T-helper 17 cell (primary cell): Measurements from ENCODE around the gene CMTM1. TPM values are rescaled to one million over a fixed set of nuclear protein-coding genes. Genes with fewer than 3 reads are reported as not detected.
"Not testable (repeated sequence)": the region's sequence is repeated elsewhere in the genome, so short reads cannot be mapped to it uniquely, and the experiment has no call there.

Experiments
- ATAC-seq: fragments of 150-1000 bp; cut with Tn5 transposase; 2 replicates; pipeline ENCODE4 v1.10.0; 2021; ENCODE audit warnings: mild to moderate bottlenecking, moderate library complexity
- DNase-seq, 3 donors: peaks; one replicate each; pipeline versions ENCODE4 v3.0.0 to v3.0.0-alpha.2; 2020 to 2021
- H3K9me3 ChIP-seq: one replicate; pipeline ENCODE4 v1.7.0; 2013; ENCODE audit warnings: low read length, mild to moderate bottlenecking; ENCODE audit not compliant: control insufficient read depth, poor library complexity, severe bottlenecking
- H3K27ac Mint-ChIP-seq: one replicate; pipeline ENCODE4 v1.8.0; 2022; ENCODE audit warnings: mild to moderate bottlenecking, moderate library complexity, mixed read lengths
- H3K27me3 Mint-ChIP-seq: one replicate; pipeline ENCODE4 v1.8.0; 2022; ENCODE audit warnings: mixed read lengths
- H3K36me3 Mint-ChIP-seq: one replicate; pipeline ENCODE4 v1.8.0; 2022; ENCODE audit warnings: low read depth, mixed read lengths
- H3K4me1 Mint-ChIP-seq: one replicate; pipeline ENCODE4 v1.8.0; 2022; ENCODE audit warnings: mild to moderate bottlenecking, mixed read lengths
- H3K4me3 Mint-ChIP-seq: one replicate; pipeline ENCODE4 v1.8.0; 2022; ENCODE audit warnings: mild to moderate bottlenecking, moderate library complexity, mixed read lengths
- total RNA-seq, 4 donors: library from RNA in 2 of 4; stranded (reverse) in 2 of 4; gene quantifications; one replicate each; pipeline ENCODE4 v1.2.3 and lab custom pipeline; 2022 to 2026

Gene CMTM1
- total RNA-seq, 2 donors from 2014 or later = 3.3 to 3.6 TPM

GRCh38 chr16:66560107-66560506 is 6.1 kb upstream of the CMTM1 start:
- H3K9me3 ChIP-seq = no peaks in the 10 kb centered on the region
- Mint-ChIP-seq H3K4me3 (peak overlapping the region; percentile 71), H3K4me1 (peaks cover 75% of the 10 kb centered on the region), H3K27ac (peak overlapping the region; percentile 95), H3K27me3 (no peaks in the 10 kb centered on the region), H3K36me3 (peaks cover 19% of the 10 kb centered on the region)
- ATAC-seq = no peak
- DNase-seq = no peak

GRCh38 chr16:66561381-66562080 is 4.7 kb upstream of the CMTM1 start:
- Mint-ChIP-seq H3K36me3 (peaks cover 13% of the 10 kb centered on the region), H3K4me3 (peak overlapping the region; percentile 68), H3K4me1 (peaks cover 62% of the 10 kb centered on the region), H3K27me3 (no peaks in the 10 kb centered on the region), H3K27ac (peak overlapping the region; percentile 95)
- ATAC-seq (peak; percentile 45), DNase-seq (no peak)
- H3K9me3 ChIP-seq = no peaks in the 10 kb centered on the region

GRCh38 chr16:66562409-66562808 is 3.8 kb upstream of the CMTM1 start:
- peaks cover 12% of the 10 kb centered on the region for H3K36me3 Mint-ChIP-seq
- no peaks in the 10 kb centered on the region for H3K9me3 ChIP-seq
- DNase-seq (no peak), ATAC-seq (peak; percentile 72)
- no peaks in the 10 kb centered on the region for H3K27me3 Mint-ChIP-seq
- peak overlapping the region; percentile 95 for H3K27ac Mint-ChIP-seq
- peaks cover 60% of the 10 kb centered on the region for H3K4me1 Mint-ChIP-seq
- H3K4me3 Mint-ChIP-seq = peak overlapping the region; percentile 73

- no peak for ATAC-seq
- Mint-ChIP-seq H3K4me1 (peaks cover 55% of the 10 kb centered on the region), H3K27ac (peak overlapping the region; percentile 95), H3K36me3 (peaks cover 9% of the 10 kb centered on the region), H3K4me3 (peak overlapping the region; percentile 73), H3K27me3 (no peaks in the 10 kb centered on the region)
- no peaks in the 10 kb centered on the region for H3K9me3 ChIP-seq
- DNase-seq = no peak
These were observed 3.3 kb upstream of the CMTM1 start for GRCh38 chr16:66562986-66563385.

DNA sequence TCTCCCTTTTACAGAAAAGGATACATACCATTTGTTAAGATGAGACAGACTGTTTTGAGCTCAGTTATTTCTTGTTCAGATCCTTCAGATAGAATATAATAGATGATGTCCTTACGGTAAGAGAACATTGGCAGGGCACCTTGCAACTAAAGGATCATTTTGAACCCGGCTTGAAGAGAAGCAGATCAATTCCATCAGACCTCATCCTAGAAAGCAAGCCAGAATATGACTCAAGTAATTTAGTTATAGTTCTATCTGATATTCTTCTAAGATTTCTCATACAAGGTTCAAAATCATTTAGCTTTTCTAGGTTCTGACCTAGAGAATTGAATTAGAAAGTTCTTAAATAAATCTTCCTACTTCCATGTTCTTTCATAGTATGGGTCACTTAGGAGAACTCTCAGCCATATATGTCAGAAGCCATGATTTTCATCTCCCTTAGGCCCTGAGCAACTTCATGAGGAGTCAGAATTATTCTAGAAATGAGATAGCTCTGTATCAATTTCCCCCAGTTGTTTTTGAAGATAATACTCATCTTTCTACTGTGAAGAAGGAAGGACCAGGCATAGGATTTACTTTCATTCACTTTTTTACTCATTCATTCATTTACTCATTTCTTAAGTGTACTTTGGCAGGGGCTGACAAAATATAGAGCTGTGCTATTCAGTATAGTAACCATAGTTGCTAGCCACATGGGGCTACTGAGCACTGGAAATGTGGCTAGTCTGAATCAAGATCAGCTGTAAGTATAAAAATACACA is 2.5 kb upstream of the CMTM1 start:
- DNase-seq (no peak), ATAC-seq (no peak)
- Mint-ChIP-seq H3K4me1 (peaks cover 49% of the 10 kb centered on the region), H3K36me3 (peaks cover 9% of the 10 kb centered on the region), H3K27ac (peak overlapping the region; percentile 95), H3K4me3 (no peak overlapping the region), H3K27me3 (no peaks in the 10 kb centered on the region)
- no peaks in the 10 kb centered on the region for H3K9me3 ChIP-seq

DNA sequence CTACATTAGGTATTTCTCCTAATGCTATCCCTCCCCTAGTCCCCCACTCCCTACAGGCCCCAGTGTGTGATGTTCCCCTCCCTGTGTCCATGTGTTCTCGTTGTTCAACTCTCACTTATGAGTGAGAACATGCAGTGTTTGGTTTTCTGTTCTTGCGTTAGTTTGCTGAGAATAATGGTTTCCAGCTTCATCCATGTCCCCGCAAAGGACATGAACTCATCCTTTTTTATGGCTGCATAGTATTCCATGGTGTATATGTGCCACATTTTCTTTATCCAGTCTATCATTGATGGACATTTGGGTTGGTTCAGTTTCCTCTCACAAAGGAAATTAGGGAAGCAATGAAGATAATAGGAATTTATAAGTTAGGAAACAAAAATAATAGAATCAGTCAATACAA is 1.0 kb downstream of the CMTM1 start:
- not testable (repeated sequence) for H3K4me3 Mint-ChIP-seq, H3K36me3 Mint-ChIP-seq, H3K27me3 Mint-ChIP-seq, ATAC-seq, DNase-seq, H3K27ac Mint-ChIP-seq, H3K9me3 ChIP-seq
- H3K4me1 Mint-ChIP-seq = peaks cover 24% of the 10 kb centered on the region

DNA sequence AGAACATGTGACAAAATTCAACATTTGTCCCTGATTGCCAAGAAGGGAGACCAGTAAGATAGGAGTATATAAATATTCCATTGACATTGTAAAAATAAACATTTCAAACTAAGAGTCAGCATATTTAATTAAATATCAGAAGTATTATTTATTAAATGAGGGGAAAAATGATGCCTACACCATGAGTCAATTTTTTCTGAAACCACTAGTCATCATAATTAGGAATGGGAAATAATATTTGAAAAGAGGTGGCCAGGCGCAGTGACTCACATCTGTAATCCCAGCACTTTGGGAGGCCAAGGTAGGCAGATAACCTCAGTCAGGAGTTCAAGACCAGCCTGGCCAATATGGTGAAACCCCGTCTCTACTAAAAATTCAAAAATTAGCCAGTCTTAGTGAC is 2.1 kb downstream of the CMTM1 start:
- Mint-ChIP-seq H3K27ac (no peak overlapping the region), H3K27me3 (no peaks in the 10 kb centered on the region), H3K4me3 (no peak overlapping the region), H3K4me1 (peaks cover 15% of the 10 kb centered on the region), H3K36me3 (peaks cover 3% of the 10 kb centered on the region)
- H3K9me3 ChIP-seq = no peaks in the 10 kb centered on the region
- no peak for ATAC-seq
- DNase-seq = no peak

- H3K9me3 ChIP-seq = no peaks in the 10 kb centered on the region
- Mint-ChIP-seq H3K36me3 (peaks cover 3% of the 10 kb centered on the region), H3K4me1 (peaks cover 11% of the 10 kb centered on the region), H3K4me3 (no peak overlapping the region), H3K27ac (no peak overlapping the region), H3K27me3 (no peaks in the 10 kb centered on the region)
- no peak for ATAC-seq
- no peak for DNase-seq
These were observed 2.9 kb downstream of the CMTM1 start for GRCh38 chr16:66569131-66569530.

DNA sequence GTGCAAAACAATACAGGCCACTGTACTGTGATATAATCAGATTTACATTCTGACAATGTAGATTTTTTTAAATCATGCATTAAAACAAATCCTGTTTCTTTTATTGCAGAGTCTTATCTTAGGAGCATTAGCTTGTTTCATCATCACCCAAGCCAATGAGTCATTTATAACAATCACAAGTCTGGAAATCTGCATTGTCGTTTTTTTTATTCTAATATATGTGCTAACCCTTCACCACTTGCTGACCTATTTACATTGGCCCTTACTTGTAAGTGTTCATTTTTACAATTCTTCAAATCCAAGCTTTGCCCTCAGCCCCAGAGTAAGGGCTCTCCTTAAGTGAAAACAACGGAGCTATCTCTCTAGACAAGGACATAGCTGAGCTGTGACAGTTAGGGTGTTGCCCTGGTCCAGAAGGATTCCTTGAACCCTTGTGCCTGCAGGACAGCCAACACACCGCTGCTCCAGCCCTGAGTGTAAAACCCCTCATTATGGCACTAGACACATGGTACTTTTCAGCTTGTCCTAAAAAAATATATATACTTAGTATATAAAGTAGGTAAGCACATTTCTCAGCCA is 3.7 kb downstream of the CMTM1 start:
- Mint-ChIP-seq H3K36me3 (peaks cover under 1% of the 10 kb centered on the region), H3K4me3 (no peak overlapping the region), H3K27ac (peak overlapping the region; percentile 9), H3K4me1 (peaks cover 8% of the 10 kb centered on the region), H3K27me3 (no peaks in the 10 kb centered on the region)
- no peaks in the 10 kb centered on the region for H3K9me3 ChIP-seq
- ATAC-seq (no peak), DNase-seq (no peak)

DNA sequence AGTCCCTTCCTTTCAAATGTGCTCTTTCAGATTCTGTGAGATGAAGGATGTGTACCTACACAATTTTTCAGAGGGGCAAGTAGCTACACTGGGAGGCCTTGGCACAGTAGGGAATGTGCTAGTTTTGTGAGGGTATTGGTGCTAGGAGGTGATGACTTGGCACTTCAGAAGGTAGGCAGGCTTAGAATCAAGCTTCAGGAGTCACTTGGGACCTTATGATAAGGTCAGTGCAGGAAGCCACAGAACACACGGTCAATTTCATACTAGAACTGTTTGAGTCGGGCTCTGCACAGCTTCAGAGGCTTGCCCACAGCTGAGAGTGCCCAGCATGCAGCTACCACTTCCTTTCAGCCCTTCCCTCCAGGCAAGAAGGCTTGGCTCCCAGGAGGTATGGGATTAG is 6.1 kb downstream of the CMTM1 start:
- no peak overlapping the region for H3K4me3 Mint-ChIP-seq
- DNase-seq = no peak
- no peaks in the 10 kb centered on the region for H3K9me3 ChIP-seq
- no peak for ATAC-seq
- peak overlapping the region; percentile 71 for H3K27ac Mint-ChIP-seq
- no peaks in the 10 kb centered on the region for H3K27me3 Mint-ChIP-seq
- H3K4me1 Mint-ChIP-seq = peaks cover 9% of the 10 kb centered on the region
- peaks cover 1% of the 10 kb centered on the region for H3K36me3 Mint-ChIP-seq

GRCh38 chr16:66574081-66574480 is 7.8 kb downstream of the CMTM1 start:
- DNase-seq = no peak
- H3K9me3 ChIP-seq = no peaks in the 10 kb centered on the region
- Mint-ChIP-seq H3K27ac (no peak overlapping the region), H3K36me3 (peaks cover 5% of the 10 kb centered on the region), H3K27me3 (peaks cover 11% of the 10 kb centered on the region), H3K4me1 (peaks cover 12% of the 10 kb centered on the region), H3K4me3 (no peak overlapping the region)
- ATAC-seq = no peak

- peaks cover 5% of the 10 kb centered on the region for H3K36me3 Mint-ChIP-seq
- ATAC-seq = no peak
- H3K27ac Mint-ChIP-seq = no peak overlapping the region
- H3K9me3 ChIP-seq = no peaks in the 10 kb centered on the region
- peaks cover 15% of the 10 kb centered on the region for H3K4me1 Mint-ChIP-seq
- no peak overlapping the region for H3K4me3 Mint-ChIP-seq
- DNase-seq = no peak
- H3K27me3 Mint-ChIP-seq = peaks cover 14% of the 10 kb centered on the region
These were observed 8.3 kb downstream of the CMTM1 start for GRCh38 chr16:66574531-66574930.

DNA sequence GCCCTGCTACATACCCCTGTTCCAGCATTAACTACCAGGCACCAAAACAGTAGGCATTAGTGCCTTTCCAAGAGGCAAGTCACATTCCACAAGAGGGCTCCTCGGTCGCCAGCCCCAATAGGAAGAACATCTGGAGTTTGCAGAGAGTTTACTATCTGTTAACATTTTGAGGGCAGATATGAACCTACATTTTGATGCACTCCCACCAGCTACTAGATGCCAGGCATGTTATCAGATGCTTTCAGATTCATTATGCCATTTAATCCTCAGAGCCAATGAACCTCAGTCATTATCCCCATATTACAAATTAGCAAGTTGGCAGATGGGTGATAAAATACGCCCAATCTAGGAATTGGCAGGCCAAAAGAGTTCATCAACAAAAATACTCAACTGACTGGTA is 8.8 kb downstream of the CMTM1 start:
- no peak overlapping the region for H3K27ac Mint-ChIP-seq
- H3K4me1 Mint-ChIP-seq = peaks cover 15% of the 10 kb centered on the region
- peaks cover 19% of the 10 kb centered on the region for H3K27me3 Mint-ChIP-seq
- H3K9me3 ChIP-seq = no peaks in the 10 kb centered on the region
- no peak overlapping the region for H3K4me3 Mint-ChIP-seq
- DNase-seq (no peak), ATAC-seq (no peak)
- peaks cover 5% of the 10 kb centered on the region for H3K36me3 Mint-ChIP-seq
